Liver (tissue), 9 donors: ENCODE data around the gene SLC38A2. TPM values are rescaled to one million over a fixed set of nuclear protein-coding genes. Genes with fewer than 3 reads are reported as not detected.

Source experiments
- DNase-seq: peaks from one replicate; pipeline ENCODE4 v3.0.0-alpha.2; 2017; ENCODE audit warnings: low spot score
- H3K27ac ChIP-seq, 2 donors: one replicate each; pipeline ENCODE4 v1.7.0; 2013; ENCODE audit warnings: inconsistent platforms in 2 of 2, low read length in 2 of 2, control low read depth in 1 of 2, low read depth in 1 of 2, mild to moderate bottlenecking in 1 of 2
- H3K27me3 ChIP-seq, 4 donors: one replicate each; pipeline versions ENCODE4 v1.6.1 to v1.7.0; 2013; ENCODE audit warnings: low read length in 3 of 4, inconsistent platforms in 1 of 4, mild to moderate bottlenecking in 1 of 4, moderate library complexity in 1 of 4; ENCODE audit not compliant: control insufficient read depth in 4 of 4, insufficient read depth in 4 of 4
- H3K36me3 ChIP-seq, 4 donors: one replicate each; pipeline versions ENCODE4 v1.6.1 to v1.7.0; 2013; ENCODE audit warnings: low read length in 3 of 4, mild to moderate bottlenecking in 3 of 4, low read depth in 1 of 4, moderate library complexity in 1 of 4; ENCODE audit not compliant: control insufficient read depth in 4 of 4, insufficient read depth in 3 of 4
- H3K4me1 ChIP-seq, 4 donors: one replicate each; pipeline versions ENCODE4 v1.6.1 to v1.7.0; 2013; ENCODE audit warnings: low read length in 3 of 4, mild to moderate bottlenecking in 3 of 4, moderate library complexity in 1 of 4; ENCODE audit not compliant: control insufficient read depth in 4 of 4, insufficient read depth in 4 of 4
- H3K4me3 ChIP-seq, 3 donors: one replicate each; pipeline versions ENCODE4 v1.6.1 to v1.7.0; 2013; ENCODE audit warnings: low read length in 3 of 3, control low read depth in 1 of 3, low read depth in 1 of 3, mild to moderate bottlenecking in 1 of 3
- H3K9ac ChIP-seq, 2 donors: one replicate each; pipeline ENCODE4 v1.7.0; 2013; ENCODE audit warnings: low read length in 2 of 2, mild to moderate bottlenecking in 2 of 2, moderate library complexity in 2 of 2, control low read depth in 1 of 2, low read depth in 1 of 2
- H3K9me3 ChIP-seq, 4 donors: one replicate each; pipeline versions ENCODE4 v1.6.1 to v1.7.0; 2013; ENCODE audit warnings: low read length in 3 of 4; ENCODE audit not compliant: control insufficient read depth in 4 of 4
- ATF3 ChIP-seq: IDR thresholded peaks from 2 replicates; pipeline ENCODE4 v1.6.1; 2016; ENCODE audit warnings: antibody characterized with exemption
- EGR1 ChIP-seq, 2 donors: IDR thresholded peaks; 2 replicates each; pipeline ENCODE4 v1.6.1; 2016 to 2018; ENCODE audit warnings: antibody characterized with exemption in 2 of 2, low read depth in 2 of 2
- FOXA2 ChIP-seq: IDR thresholded peaks from 2 replicates; pipeline ENCODE4 v1.6.1; 2016; ENCODE audit warnings: antibody characterized with exemption
- GABPA ChIP-seq, 2 donors: IDR thresholded peaks in 1 of 2; conservative IDR thresholded peaks in 1 of 2; 2 replicates each; pipeline ENCODE4 v1.6.1; 2016; ENCODE audit warnings: antibody characterized with exemption in 2 of 2, mild to moderate bottlenecking in 1 of 2, moderate library complexity in 1 of 2
- HNF4A ChIP-seq, 2 donors: conservative IDR thresholded peaks; 2 replicates each; pipeline ENCODE4 v1.6.1; 2016; ENCODE audit warnings: antibody characterized with exemption in 2 of 2, mild to moderate bottlenecking in 2 of 2
- HNF4G ChIP-seq: IDR thresholded peaks from 2 replicates; pipeline ENCODE4 v1.6.1; 2016; ENCODE audit warnings: antibody characterized with exemption
- JUND ChIP-seq, 2 donors: IDR thresholded peaks; 2 replicates each; pipeline ENCODE4 v1.6.1; 2016; ENCODE audit warnings: antibody characterized with exemption in 2 of 2
- MAX ChIP-seq: IDR thresholded peaks from 2 replicates; pipeline ENCODE4 v1.6.1; 2016; ENCODE audit warnings: antibody characterized with exemption
- NR2F2 ChIP-seq: IDR thresholded peaks from 2 replicates; pipeline ENCODE4 v1.6.1; 2016; ENCODE audit warnings: antibody characterized with exemption
- RAD21 ChIP-seq, 2 donors: IDR thresholded peaks; 2 replicates each; pipeline ENCODE4 v1.6.1; 2016; ENCODE audit warnings: antibody characterized with exemption in 2 of 2, mild to moderate bottlenecking in 2 of 2
- REST ChIP-seq: IDR thresholded peaks from 2 replicates; pipeline ENCODE4 v1.6.1; 2016; ENCODE audit warnings: antibody characterized with exemption, mild to moderate bottlenecking
- RXRA ChIP-seq, 2 donors: IDR thresholded peaks; 2 replicates each; pipeline ENCODE4 v1.6.1; 2017 to 2018; ENCODE audit warnings: antibody characterized with exemption in 2 of 2, mild to moderate bottlenecking in 1 of 2
- SP1 ChIP-seq: IDR thresholded peaks from 2 replicates; pipeline ENCODE4 v1.6.1; 2018; ENCODE audit warnings: antibody characterized with exemption, mild to moderate bottlenecking
- TAF1 ChIP-seq: conservative IDR thresholded peaks from 2 replicates; pipeline ENCODE4 v1.6.1; 2016; ENCODE audit warnings: antibody characterized with exemption, mild to moderate bottlenecking
- YY1 ChIP-seq: IDR thresholded peaks from 2 replicates; pipeline ENCODE4 v1.6.1; 2016; ENCODE audit warnings: antibody characterized with exemption, mild to moderate bottlenecking
- ZBTB33 ChIP-seq: IDR thresholded peaks from 2 replicates; pipeline ENCODE4 v1.6.1; 2016; ENCODE audit warnings: antibody characterized with exemption
- WGBS: extraction: QIAGEN DNeasy Blood & Tissue Kit; methylation state at CpG from one replicate; pipeline ENCODE4 v1.1.7; 2013; 5-methylcytosine and 5-hydroxymethylcytosine counted together
- polyA plus RNA-seq, 2 donors: library from polyadenylated mRNA; stranded (reverse) in 1 of 2; unstranded in 1 of 2; fragments of 200-250 nt in 1 of 2; fragments of >200 nt in 1 of 2; fragmentation: Nextera tagmentation in 1 of 2; extraction: Ambion mirVana in 1 of 2; gene quantifications; one replicate each; pipeline versions ENCODE4 v1.2.1 to v1.2.3, GENCODE V29; 2013 to 2015
- total RNA-seq, 2 donors: library from RNA; depleted of rRNA; stranded (reverse); fragments of >200 nt; gene quantifications; one replicate each; pipeline ENCODE4 v1.2.3, GENCODE V29; 2014
- donor health status: healthy.
- donor health status: healthy.
- donor health status: healthy.
- donor health status: healthy.
- donor health status: healthy.

The SLC38A2 gene
- total and polyA plus RNA-seq, 4 donors: 50.6 to 472 (median 97.4) TPM

- peak; percentile 11 for TF ChIP-seq REST
Measured at GRCh38 chr12:46376579-46376978, 4.0 kb upstream of the SLC38A2 start (continued).

- Histone ChIP-seq H3K4me3 (no peak overlapping the region), H3K36me3 (peaks cover 0 to 14% (median 4%) of the 10 kb centered on the region in 4 donors), H3K9me3 (no peaks in the 10 kb centered on the region), H3K27ac (peak overlapping the region; percentile 95 to 99), H3K4me1 (peaks cover 4 to 33% (median 9%) of the 10 kb centered on the region in 4 donors), H3K9ac (peak overlapping the region in 1 of 2 donors; percentile 39), H3K27me3 (no peaks in the 10 kb centered on the region)
- 49% methylated on average over 4 of the region's 4 CpGs for WGBS
- DNase-seq: no peak
- TF ChIP-seq RAD21 (IDR thresholded peaks at IDR 0.05) (peak in 1 of 2 donors; percentile 35), RXRA (IDR thresholded peaks at IDR 0.05) (peak in 1 of 2 donors; percentile 47), HNF4G (no peak), REST (peak; percentile 35), YY1 (peak; percentile 31), HNF4A (conservative IDR thresholded peaks at IDR 0.05) (peak in 1 of 2 donors; percentile 56), SP1 (peak; percentile 92), ATF3 (peak; percentile 53), TAF1 (peak; percentile 97), ZBTB33 (no peak)
Measured at GRCh38 chr12:46374711-46375110, 2.1 kb upstream of the SLC38A2 start.

- peak overlapping the region in 2 of 3 donors; percentile 88 to 97 for H3K4me3 ChIP-seq
- no peaks in the 10 kb centered on the region for H3K27me3 ChIP-seq
- H3K4me1 ChIP-seq: peaks cover 7 to 37% (median 12%) of the 10 kb centered on the region in 4 donors
- peak overlapping the region; percentile 39 to 47 for H3K9ac ChIP-seq
- TF ChIP-seq YY1 (no peak), GABPA (IDR thresholded peaks at IDR 0.05 in 1 of 2, conservative IDR thresholded peaks at IDR 0.05 in 1 of 2) (no peak), RXRA (IDR thresholded peaks at IDR 0.05) (no peak), JUND (IDR thresholded peaks at IDR 0.05) (no peak), SP1 (no peak), FOXA2 (no peak), HNF4A (conservative IDR thresholded peaks at IDR 0.05) (no peak), EGR1 (IDR thresholded peaks at IDR 0.05; ENCODE audit: low read depth in 2 of 2) (no peak), ATF3 (no peak), MAX (no peak), HNF4G (no peak), ZBTB33 (no peak), NR2F2 (no peak)
- H3K9me3 ChIP-seq: no peaks in the 10 kb centered on the region
- peaks cover 0 to 18% (median 8%) of the 10 kb centered on the region in 4 donors for H3K36me3 ChIP-seq
- 47% methylated on average over 1 of the region's 1 CpG for WGBS
- H3K27ac ChIP-seq: peak overlapping the region; percentile 95 to 99
- no peak for DNase-seq
Measured at GRCh38 chr12:46374310-46374709, 1.7 kb upstream of the SLC38A2 start.
